Subcutaneous abdominal adipose tissue (tissue), 5 donors: Measurements from ENCODE around the gene SLC25A1.

Source experiments
- H3K27ac ChIP-seq: one replicate; pipeline ENCODE4 v1.7.0; 2013; ENCODE audit warnings: low read depth, mild to moderate bottlenecking, inconsistent platforms, low read length, moderate library complexity
- H3K27me3 ChIP-seq, 5 donors: one replicate each; pipeline ENCODE4 v1.7.0; 2013; ENCODE audit warnings: low read length in 5 of 5, inconsistent platforms in 1 of 5; ENCODE audit not compliant: control insufficient read depth in 5 of 5, insufficient read depth in 4 of 5
- H3K36me3 ChIP-seq, 5 donors: one replicate each; pipeline ENCODE4 v1.7.0; 2013; ENCODE audit warnings: low read length in 5 of 5; ENCODE audit not compliant: control insufficient read depth in 5 of 5, insufficient read depth in 5 of 5
- H3K4me1 ChIP-seq, 5 donors: one replicate each; pipeline ENCODE4 v1.7.0; 2013; ENCODE audit warnings: low read length in 5 of 5, mild to moderate bottlenecking in 3 of 5, moderate library complexity in 1 of 5; ENCODE audit not compliant: control insufficient read depth in 5 of 5, insufficient read depth in 5 of 5
- H3K4me3 ChIP-seq, 5 donors: one replicate each; pipeline ENCODE4 v1.7.0; 2013; ENCODE audit warnings: low read length in 5 of 5, low read depth in 1 of 5
- H3K9ac ChIP-seq, 5 donors: one replicate each; pipeline ENCODE4 v1.7.0; 2013; ENCODE audit warnings: low read length in 5 of 5, mild to moderate bottlenecking in 4 of 5, moderate library complexity in 3 of 5
- H3K9me3 ChIP-seq, 5 donors: one replicate each; pipeline ENCODE4 v1.7.0; 2013; ENCODE audit warnings: low read length in 5 of 5; ENCODE audit not compliant: control insufficient read depth in 5 of 5
- donor health status: healthy.
- donor health status: healthy.
- donor health status: healthy.
- donor health status: healthy.
- donor health status: healthy.

Gene SLC25A1

GRCh38 chr22:19130959-19131684 lies 47.4 kb downstream of the SLC25A1 start, which contains the start of gene TSSK2:
Gene TSSK2, plus strand, starts transcription at chr22:19131308. Its CDS starts 92 bp downstream, at chr22:19131400.
- no peaks in the 10 kb centered on the region for H3K27me3 ChIP-seq
- no peak within 1 kb of the TSS for H3K27ac ChIP-seq
- peaks cover 0 to 49% (median 37%) of the 10 kb centered on the region in 5 donors for H3K36me3 ChIP-seq
- H3K9ac ChIP-seq = no peak within 1 kb of the TSS
- no peak within 1 kb of the TSS for H3K4me3 ChIP-seq
- H3K4me1 ChIP-seq = no peaks in the 10 kb centered on the region
- H3K9me3 ChIP-seq = peaks cover 0 to 7% (median 0%) of the 10 kb centered on the region in 5 donors

GRCh38 chr22:19129871-19130270 lies 48.7 kb downstream of the SLC25A1 start:
- H3K4me3 ChIP-seq = no peak overlapping the region
- peaks cover 0 to 7% (median 0%) of the 10 kb centered on the region in 5 donors for H3K9me3 ChIP-seq
- peaks cover 0 to 39% (median 32%) of the 10 kb centered on the region in 5 donors for H3K36me3 ChIP-seq
- no peak overlapping the region for H3K27ac ChIP-seq
- no peaks in the 10 kb centered on the region for H3K27me3 ChIP-seq
- H3K9ac ChIP-seq = no peak overlapping the region
- H3K4me1 ChIP-seq = peaks cover 0 to under 1% (median 0%) of the 10 kb centered on the region in 5 donors

- peaks cover 0 to 31% (median 24%) of the 10 kb centered on the region in 5 donors for H3K36me3 ChIP-seq
- no peak overlapping the region for H3K9ac ChIP-seq
- H3K4me3 ChIP-seq = no peak overlapping the region
- peaks cover 0 to 8% (median 5%) of the 10 kb centered on the region in 5 donors for H3K4me1 ChIP-seq
- H3K27me3 ChIP-seq = no peaks in the 10 kb centered on the region
- H3K9me3 ChIP-seq = peaks cover 0 to 7% (median 0%) of the 10 kb centered on the region in 5 donors
- no peak overlapping the region for H3K27ac ChIP-seq
Measured at GRCh38 chr22:19128946-19129727, 49.4 kb downstream of the SLC25A1 start.

GRCh38 chr22:19128009-19128401 lies 50.5 kb downstream of the SLC25A1 start:
- Histone ChIP-seq H3K4me3 (no peak overlapping the region), H3K4me1 (peaks cover 0 to 11% (median 6%) of the 10 kb centered on the region in 5 donors)

GRCh38 chr22:19127329-19128008 lies 51.1 kb downstream of the SLC25A1 start:
- no peak overlapping the region for H3K4me3 ChIP-seq
- H3K27ac ChIP-seq = no peak overlapping the region
- peaks cover 0 to 15% (median 9%) of the 10 kb centered on the region in 5 donors for H3K36me3 ChIP-seq
- peaks cover 0 to 15% (median 11%) of the 10 kb centered on the region in 5 donors for H3K4me1 ChIP-seq
- H3K27me3 ChIP-seq = no peaks in the 10 kb centered on the region
- peaks cover 0 to 7% (median 0%) of the 10 kb centered on the region in 5 donors for H3K9me3 ChIP-seq
- no peak overlapping the region for H3K9ac ChIP-seq

More at GRCh38 chr22:19128009-19128401, 50.5 kb downstream of the SLC25A1 start:
- H3K9ac ChIP-seq = no peak overlapping the region
- H3K9me3 ChIP-seq = peaks cover 0 to 7% (median 0%) of the 10 kb centered on the region in 5 donors
- H3K27me3 ChIP-seq = no peaks in the 10 kb centered on the region
- peaks cover 0 to 20% (median 13%) of the 10 kb centered on the region in 5 donors for H3K36me3 ChIP-seq
- H3K27ac ChIP-seq = no peak overlapping the region

GRCh38 chr22:19126309-19127273 lies 51.9 kb downstream of the SLC25A1 start:
- H3K4me3 ChIP-seq = no peak overlapping the region
- H3K27ac ChIP-seq = no peak overlapping the region
- peaks cover 0 to 2% (median 0%) of the 10 kb centered on the region in 5 donors for H3K9me3 ChIP-seq

More at GRCh38 chr22:19126309-19127273, 51.9 kb downstream of the SLC25A1 start:
- H3K4me1 ChIP-seq = peaks cover 0 to 17% (median 13%) of the 10 kb centered on the region in 5 donors
- no peak overlapping the region for H3K9ac ChIP-seq
- H3K36me3 ChIP-seq = peaks cover 0 to 6% (median under 1%) of the 10 kb centered on the region in 5 donors
- no peaks in the 10 kb centered on the region for H3K27me3 ChIP-seq
